ENCODE measurements around the gene FBXL13. TPM values are rescaled to one million over a fixed set of nuclear protein-coding genes. Genes with fewer than 3 reads are reported as not detected.
"Not testable (repeated sequence)": the region's sequence is repeated elsewhere in the genome, so short reads cannot be mapped to it uniquely, and the experiment has no call there.

FBXL13 gene
- total RNA-seq, 4 donors from 2014 or later: 0.52 to 1.7 (median 1.1) TPM

GRCh38 chr7:103114576-103115008 lies 40.0 kb upstream of the FBXL13 start:
- H3K27ac ChIP-seq (replicated peaks in 1 of 4): no peak overlapping the region

DNA sequence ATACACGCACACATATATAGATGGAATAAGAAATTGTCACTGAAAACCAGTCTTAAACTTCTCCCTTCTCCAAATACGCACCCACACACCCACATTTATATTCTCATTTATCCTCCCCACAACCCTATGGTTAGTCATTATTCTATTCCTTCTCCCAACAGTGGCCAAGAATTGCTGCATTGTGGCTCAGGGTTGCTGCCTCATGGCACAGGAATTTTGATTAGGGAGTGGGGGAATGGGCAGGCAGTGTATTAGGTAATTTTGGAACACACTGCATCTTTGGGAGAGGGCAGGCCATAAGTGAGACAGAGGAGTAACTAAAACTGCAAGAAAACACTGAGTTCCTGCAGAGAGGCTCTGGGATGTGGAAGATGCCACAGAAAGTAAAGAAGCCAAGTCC lies 38.6 kb upstream of the FBXL13 start:
- WGBS: 86% methylated on average over 2 of the region's 2 CpGs
- H3K9me3 ChIP-seq: no peaks in the 10 kb centered on the region
- H3K4me3 ChIP-seq: no peak overlapping the region
- no peak overlapping the region for H3K27ac ChIP-seq (replicated peaks in 1 of 4)
- no peak for DNase-seq (ENCODE audit: extremely low spot score)
- intact Hi-C loops (cut with DNase I): no loop called here
- H3K4me1 ChIP-seq: no peaks in the 10 kb centered on the region
- peaks cover 0 to 27% (median 2%) of the 10 kb centered on the region in 4 donors for H3K36me3 ChIP-seq
- TF ChIP-seq POLR2AphosphoS5 (IDR thresholded peaks at IDR 0.05) (no peak), CTCF (IDR thresholded peaks at IDR 0.05) (no peak), POLR2A (IDR thresholded peaks at IDR 0.05; ENCODE audit: low read depth) (no peak), EP300 (IDR thresholded peaks at IDR 0.05) (no peak)
- H3K27me3 ChIP-seq: no peaks in the 10 kb centered on the region

More at GRCh38 chr7:103114576-103115008, 40.0 kb upstream of the FBXL13 start:
- no peak overlapping the region for H3K4me3 ChIP-seq
- H3K27me3 ChIP-seq: no peaks in the 10 kb centered on the region
- WGBS: 91% methylated on average over 1 of the region's 1 CpG
- H3K36me3 ChIP-seq: peaks cover 0 to 27% (median 2%) of the 10 kb centered on the region in 4 donors
- DNase-seq (ENCODE audit: extremely low spot score): no peak
- H3K9me3 ChIP-seq: no peaks in the 10 kb centered on the region
- H3K4me1 ChIP-seq: no peaks in the 10 kb centered on the region
- intact Hi-C loops (cut with DNase I): no loop called here
- TF ChIP-seq CTCF (IDR thresholded peaks at IDR 0.05) (no peak), POLR2A (IDR thresholded peaks at IDR 0.05; ENCODE audit: low read depth) (no peak), POLR2AphosphoS5 (IDR thresholded peaks at IDR 0.05) (no peak)

DNA sequence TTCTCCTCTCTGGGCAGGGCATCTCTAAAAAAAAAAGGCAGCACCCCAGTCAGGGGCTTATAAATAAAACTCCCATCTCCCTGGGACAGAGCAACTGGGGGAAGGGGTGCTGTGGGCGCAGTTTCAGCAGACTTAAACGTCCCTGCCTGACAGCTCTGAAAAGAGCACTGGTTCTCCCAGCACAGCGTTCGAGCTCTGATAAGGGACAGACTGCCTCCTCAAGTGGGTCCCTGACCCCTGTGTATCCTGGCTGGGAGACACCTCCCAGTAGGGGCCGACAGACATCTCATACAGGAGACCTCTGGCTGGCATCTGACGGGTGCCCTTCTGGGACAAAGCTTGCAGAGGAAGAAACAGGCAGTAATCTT lies 32.1 kb upstream of the FBXL13 start:
- H3K4me3 ChIP-seq; H3K27ac ChIP-seq (replicated peaks in 1 of 4); DNase-seq (ENCODE audit: extremely low spot score); intact Hi-C loops (cut with DNase I); H3K27me3 ChIP-seq; H3K9me3 ChIP-seq: not testable (repeated sequence)
- Histone ChIP-seq H3K36me3 (peaks cover 4 to 37% (median 9%) of the 10 kb centered on the region in 4 donors), H3K4me1 (peaks cover 0 to 10% (median 5%) of the 10 kb centered on the region in 4 donors)
- 50% methylated on average over 1 of the region's 6 CpGs for WGBS

- intact Hi-C loops (cut with DNase I): no loop called here
Observed at GRCh38 chr7:103106005-103106702, 31.6 kb upstream of the FBXL13 start.

GRCh38 chr7:103101543-103101942 lies 26.9 kb upstream of the FBXL13 start:
- intact Hi-C loops (cut with DNase I): no loop called here

More at GRCh38 chr7:103106005-103106702, 31.6 kb upstream of the FBXL13 start:
- H3K4me3 ChIP-seq: no peak overlapping the region
- H3K9me3 ChIP-seq: no peaks in the 10 kb centered on the region
- no peaks in the 10 kb centered on the region for H3K27me3 ChIP-seq
- DNase-seq (ENCODE audit: extremely low spot score): no peak
- H3K36me3 ChIP-seq: peaks cover 4 to 42% (median 10%) of the 10 kb centered on the region in 4 donors
- no peak for TF ChIP-seq EP300 (IDR thresholded peaks at IDR 0.05)
- no peak for TF ChIP-seq POLR2A (IDR thresholded peaks at IDR 0.05; ENCODE audit: low read depth)
- TF ChIP-seq POLR2AphosphoS5 (IDR thresholded peaks at IDR 0.05): no peak
- TF ChIP-seq CTCF (IDR thresholded peaks at IDR 0.05): no peak
- H3K27ac ChIP-seq (replicated peaks in 1 of 4): no peak overlapping the region
- H3K4me1 ChIP-seq: peaks cover 0 to 10% (median 5%) of the 10 kb centered on the region in 4 donors
- 68% methylated on average over 10 of the region's 12 CpGs for WGBS

More at GRCh38 chr7:103101543-103101942, 26.9 kb upstream of the FBXL13 start:
- Histone ChIP-seq H3K4me1 (peaks cover 0 to 6% (median 3%) of the 10 kb centered on the region in 4 donors), H3K4me3 (no peak overlapping the region), H3K36me3 (peaks cover 7 to 73% (median 20%) of the 10 kb centered on the region in 4 donors), H3K27me3 (no peaks in the 10 kb centered on the region), H3K27ac (replicated peaks in 1 of 4) (no peak overlapping the region), H3K9me3 (no peaks in the 10 kb centered on the region)
- 42% methylated on average over 2 of the region's 2 CpGs for WGBS
- no peak for TF ChIP-seq CTCF (IDR thresholded peaks at IDR 0.05)
- TF ChIP-seq EP300 (IDR thresholded peaks at IDR 0.05): no peak
- no peak for TF ChIP-seq POLR2AphosphoS5 (IDR thresholded peaks at IDR 0.05)
- TF ChIP-seq POLR2A (IDR thresholded peaks at IDR 0.05; ENCODE audit: low read depth): no peak
- no peak for DNase-seq (ENCODE audit: extremely low spot score)
